ENCODE data around the gene LGSN. TPM values are rescaled to one million over a fixed set of nuclear protein-coding genes. Genes with fewer than 3 reads are reported as not detected.

The LGSN gene
- total and polyA plus RNA-seq, 2 experiments from 2014 or later = 2.6 to 4.1 TPM

- TF ChIP-seq EZH2phosphoT487 (IDR thresholded peaks at IDR 0.05; ENCODE audit: low read depth, severe bottlenecking, unreplicated experiment) = no peak
- TF ChIP-seq, protein P1, sequence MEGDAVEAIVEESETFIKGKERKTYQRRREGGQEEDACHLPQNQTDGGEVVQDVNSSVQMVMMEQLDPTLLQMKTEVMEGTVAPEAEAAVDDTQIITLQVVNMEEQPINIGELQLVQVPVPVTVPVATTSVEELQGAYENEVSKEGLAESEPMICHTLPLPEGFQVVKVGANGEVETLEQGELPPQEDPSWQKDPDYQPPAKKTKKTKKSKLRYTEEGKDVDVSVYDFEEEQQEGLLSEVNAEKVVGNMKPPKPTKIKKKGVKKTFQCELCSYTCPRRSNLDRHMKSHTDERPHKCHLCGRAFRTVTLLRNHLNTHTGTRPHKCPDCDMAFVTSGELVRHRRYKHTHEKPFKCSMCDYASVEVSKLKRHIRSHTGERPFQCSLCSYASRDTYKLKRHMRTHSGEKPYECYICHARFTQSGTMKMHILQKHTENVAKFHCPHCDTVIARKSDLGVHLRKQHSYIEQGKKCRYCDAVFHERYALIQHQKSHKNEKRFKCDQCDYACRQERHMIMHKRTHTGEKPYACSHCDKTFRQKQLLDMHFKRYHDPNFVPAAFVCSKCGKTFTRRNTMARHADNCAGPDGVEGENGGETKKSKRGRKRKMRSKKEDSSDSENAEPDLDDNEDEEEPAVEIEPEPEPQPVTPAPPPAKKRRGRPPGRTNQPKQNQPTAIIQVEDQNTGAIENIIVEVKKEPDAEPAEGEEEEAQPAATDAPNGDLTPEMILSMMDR (IDR thresholded peaks at IDR 0.05; ENCODE audit: poor library complexity) = no peak
- no peak for TF ChIP-seq EZH2 (IDR thresholded peaks at IDR 0.05; ENCODE audit: borderline replicate concordance)
- no peaks in the 10 kb centered on the region for H3K79me2 ChIP-seq
- H4K20me1 ChIP-seq (ENCODE audit: insufficient read depth, poor library complexity, severe bottlenecking) = no peaks in the 10 kb centered on the region
- no peak overlapping the region for H3K4me3 ChIP-seq
- DNase-seq (ENCODE audit: low spot score) = no peak
- no peaks in the 10 kb centered on the region for H3K36me3 ChIP-seq (replicated peaks; ENCODE audit: insufficient read depth, low read depth)
- no peaks in the 10 kb centered on the region for H3K9me2 ChIP-seq (replicated peaks; ENCODE audit: insufficient read depth)
- no peak overlapping the region for H2AFZ ChIP-seq
- no peaks in the 10 kb centered on the region for H3K4me1 ChIP-seq (ENCODE audit: insufficient read depth)
- H3K27me3 ChIP-seq = no peaks in the 10 kb centered on the region
- H3K9me3 ChIP-seq (ENCODE audit: low read depth) = no peaks in the 10 kb centered on the region
- WGBS (ENCODE audit: low lambda C conversion rate, missing lambda C conversion rate) = 72% methylated on average over 1 of the region's 1 CpG
- H3K4me2 ChIP-seq = no peak overlapping the region
- H3K27ac ChIP-seq = no peak overlapping the region
Measured at GRCh38 chr6:63295553-63296194, 24.1 kb downstream of the LGSN start.

GRCh38 chr6:63290492-63291058, 29.2 kb downstream of the LGSN start:
- H3K4me1 ChIP-seq (ENCODE audit: insufficient read depth) = no peaks in the 10 kb centered on the region
- H3K27me3 ChIP-seq = no peaks in the 10 kb centered on the region
- no peak for DNase-seq (ENCODE audit: low spot score)
- H2AFZ ChIP-seq = no peak overlapping the region
- no peaks in the 10 kb centered on the region for H3K9me3 ChIP-seq (ENCODE audit: low read depth)
- no peaks in the 10 kb centered on the region for H3K79me2 ChIP-seq
- no peaks in the 10 kb centered on the region for H3K36me3 ChIP-seq (replicated peaks; ENCODE audit: insufficient read depth, low read depth)
- no peak overlapping the region for H3K27ac ChIP-seq
- H3K9me2 ChIP-seq (replicated peaks; ENCODE audit: insufficient read depth) = no peaks in the 10 kb centered on the region
- WGBS (ENCODE audit: low lambda C conversion rate, missing lambda C conversion rate) = 74% methylated on average over 6 of the region's 6 CpGs
- TF ChIP-seq EZH2 (IDR thresholded peaks at IDR 0.05; ENCODE audit: borderline replicate concordance) (no peak), EZH2phosphoT487 (IDR thresholded peaks at IDR 0.05; ENCODE audit: low read depth, severe bottlenecking, unreplicated experiment) (no peak)
- TF ChIP-seq, protein P1 (IDR thresholded peaks at IDR 0.05; ENCODE audit: poor library complexity) = no peak
- H4K20me1 ChIP-seq (ENCODE audit: insufficient read depth, poor library complexity, severe bottlenecking) = no peaks in the 10 kb centered on the region
- H3K4me3 ChIP-seq = no peak overlapping the region
- H3K4me2 ChIP-seq = no peak overlapping the region

DNA sequence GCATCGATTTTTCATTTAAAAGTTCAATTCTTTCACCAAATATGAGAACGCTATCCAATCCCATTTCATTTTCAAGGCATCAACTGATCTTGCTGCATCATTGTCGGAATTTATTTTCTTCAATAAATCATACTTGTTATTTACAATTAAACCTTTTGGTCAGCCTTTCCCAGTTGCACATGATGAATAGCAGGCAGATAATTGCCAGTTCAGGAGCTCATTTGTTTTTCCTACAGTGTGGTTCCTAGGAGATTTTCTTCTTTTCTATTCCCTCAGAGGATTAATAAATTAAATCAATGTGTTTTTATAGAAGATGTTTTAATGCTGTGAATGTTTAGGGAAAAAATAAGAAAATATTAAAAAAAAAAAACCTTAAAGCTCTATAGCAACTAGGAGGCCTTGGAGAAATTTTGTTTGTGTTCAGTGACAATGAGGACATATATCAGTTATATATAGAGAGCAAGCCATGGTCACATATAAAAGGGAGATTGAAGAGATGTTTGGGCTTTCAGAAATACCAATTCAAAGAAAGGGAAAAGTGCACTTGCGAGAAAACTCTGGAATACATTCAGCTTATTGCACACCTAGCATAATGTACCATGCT, 30.4 kb downstream of the LGSN start:
- no peak overlapping the region for H2AFZ ChIP-seq
- no peaks in the 10 kb centered on the region for H3K9me3 ChIP-seq (ENCODE audit: low read depth)
- H3K4me3 ChIP-seq = no peak overlapping the region
- H3K79me2 ChIP-seq = no peaks in the 10 kb centered on the region
- DNase-seq (ENCODE audit: low spot score) = no peak
- H3K9me2 ChIP-seq (replicated peaks; ENCODE audit: insufficient read depth) = no peaks in the 10 kb centered on the region
- 96% methylated on average over 4 of the region's 4 CpGs for WGBS (ENCODE audit: low lambda C conversion rate, missing lambda C conversion rate)
- no peaks in the 10 kb centered on the region for H3K4me1 ChIP-seq (ENCODE audit: insufficient read depth)
- no peaks in the 10 kb centered on the region for H4K20me1 ChIP-seq (ENCODE audit: insufficient read depth, poor library complexity, severe bottlenecking)
- TF ChIP-seq, protein P1 (IDR thresholded peaks at IDR 0.05; ENCODE audit: poor library complexity) = no peak
- TF ChIP-seq EZH2 (IDR thresholded peaks at IDR 0.05; ENCODE audit: borderline replicate concordance) (no peak), EZH2phosphoT487 (IDR thresholded peaks at IDR 0.05; ENCODE audit: low read depth, severe bottlenecking, unreplicated experiment) (no peak)
- H3K27me3 ChIP-seq = no peaks in the 10 kb centered on the region
- H3K27ac ChIP-seq = no peak overlapping the region
- no peaks in the 10 kb centered on the region for H3K36me3 ChIP-seq (replicated peaks; ENCODE audit: insufficient read depth, low read depth)
- no peak overlapping the region for H3K4me2 ChIP-seq
